Placental epithelial cell (primary cell): ENCODE results near the gene EPN2. TPM values are rescaled to one million over a fixed set of nuclear protein-coding genes. Genes with fewer than 3 reads are reported as not detected.

ENCODE experiments used
- small RNA-seq: library from RNA; depleted of rRNA; stranded (forward); fragments of <200 nt; gene quantifications from one replicate; pipeline ENCODE3, GENCODE V24; 2012
- total RNA-seq: library from RNA; depleted of rRNA; stranded (reverse); fragments of >200 nt; gene quantifications from 2 replicates; pipeline ENCODE4 v1.2.3, GENCODE V29; 2012

EPN2 gene
- 39.0 and 60.1 TPM in 2 replicates for total RNA-seq

DNA sequence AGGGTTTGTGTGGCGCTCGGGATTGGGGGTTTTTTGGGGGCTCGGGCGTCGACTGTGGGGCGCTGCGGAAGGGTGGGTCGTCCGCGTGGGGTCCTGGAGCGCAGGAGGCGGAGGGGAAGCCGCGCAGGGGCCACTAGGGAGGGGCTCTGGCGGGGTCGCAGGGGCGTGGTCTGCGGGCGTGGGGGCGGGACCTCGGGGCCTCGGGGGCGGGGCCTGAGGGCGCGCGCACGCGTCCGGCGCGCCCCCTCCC lies at the start of gene EPN2:
EPN2 (plus strand) TSS at position 228 of the 250 bp plus-strand sequence. CDS start 45,754 bp downstream, outside the sequence.

DNA sequence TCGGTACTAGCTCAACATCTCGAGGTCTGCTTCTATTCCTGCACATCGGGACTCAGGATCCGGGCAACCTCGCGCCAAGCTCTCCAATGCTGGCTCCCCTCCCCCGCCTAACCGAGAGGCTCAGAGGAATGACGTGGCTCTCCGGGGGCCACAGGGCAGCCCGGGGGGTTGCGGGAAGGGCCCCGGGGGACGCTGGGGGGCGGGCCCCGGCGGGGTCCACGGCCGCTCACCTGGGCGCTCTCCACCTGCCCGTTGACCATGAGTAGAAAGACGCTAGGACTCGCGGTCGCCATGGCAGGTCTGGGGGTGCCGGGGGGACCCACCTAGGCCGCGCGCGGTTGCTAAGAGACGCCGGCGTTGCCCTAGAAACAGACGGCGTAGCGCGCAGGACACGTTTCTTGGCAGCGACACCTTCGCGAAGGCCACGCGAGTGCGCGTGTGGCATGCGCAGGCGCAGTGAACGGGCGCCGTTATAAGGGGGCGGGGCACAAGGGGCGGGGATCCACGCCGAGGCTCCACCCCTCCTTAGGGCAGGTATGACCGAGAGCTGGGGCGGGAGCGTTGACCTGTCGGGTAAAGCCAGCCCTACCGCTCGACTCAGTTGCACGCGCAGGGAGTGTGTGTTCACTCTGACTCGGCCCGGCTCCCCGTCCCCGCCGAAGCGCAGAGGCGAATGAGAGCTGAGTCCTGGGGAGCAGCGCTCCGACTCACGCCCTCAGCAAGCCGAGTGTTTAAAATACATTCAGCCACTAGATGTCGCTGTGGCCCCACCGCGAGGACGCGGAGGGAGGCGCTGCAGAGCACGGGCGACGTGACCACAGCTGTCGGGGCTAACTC lies 125.3 kb downstream of the EPN2 start, which contains the start of gene B9D1:
B9D1 (minus strand) TSS at position 447 of the 837 bp plus-strand sequence; CDS start at position 293, 154 bp downstream.

DNA sequence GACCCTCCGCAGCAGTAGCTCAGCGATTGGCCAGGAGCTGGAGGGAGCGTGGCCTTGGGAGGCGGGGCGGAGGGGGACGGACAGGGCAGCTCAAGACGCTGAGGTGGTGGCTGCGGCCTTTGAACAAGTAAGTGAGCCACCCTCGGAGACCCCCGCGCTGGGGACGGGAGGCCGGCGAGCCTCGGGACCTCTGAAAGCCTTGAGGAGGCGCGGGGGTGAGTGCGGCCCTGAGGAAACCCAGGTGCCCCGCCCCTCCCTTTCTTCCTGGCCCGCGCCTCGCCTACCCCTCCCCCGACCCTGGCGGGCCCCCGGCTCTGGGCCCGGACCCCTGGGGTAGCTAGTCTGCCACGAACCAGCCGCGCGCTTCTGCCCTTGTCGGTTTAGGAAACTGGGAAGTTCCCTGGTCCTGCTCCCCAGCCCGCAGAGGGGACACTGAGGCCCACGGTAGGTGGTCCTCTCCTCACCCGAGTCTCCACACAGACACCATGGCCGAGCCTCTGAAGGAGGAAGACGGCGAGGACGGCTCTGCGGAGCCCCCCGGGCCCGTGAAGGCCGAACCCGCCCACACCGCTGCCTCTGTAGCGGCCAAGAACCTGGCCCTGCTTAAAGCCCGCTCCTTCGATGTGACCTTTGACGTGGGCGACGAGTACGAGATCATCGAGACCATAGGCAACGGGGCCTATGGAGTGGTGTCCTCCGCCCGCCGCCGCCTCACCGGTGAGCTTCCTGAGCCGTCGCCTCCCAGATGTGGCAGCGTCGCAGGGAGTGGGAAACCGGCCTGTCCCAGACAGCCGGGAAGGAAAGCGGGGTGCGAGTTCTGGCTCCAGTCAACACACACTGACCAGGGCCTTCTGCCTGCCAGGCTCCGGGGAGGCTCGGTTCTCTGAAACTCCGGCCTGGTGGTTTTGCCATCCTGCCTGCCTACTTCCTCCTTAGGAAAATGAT lies 141.5 kb downstream of the EPN2 start, which contains the start of gene MAPK7:
MAPK7 (plus strand) TSS at position 83 of the 945 bp plus-strand sequence; CDS start at position 486, 403 bp downstream.

Small RNA genes lying within 50 kb of the gene (small RNA-seq; reads per million reads assigned to genes)
- gene MIR1180 = 1.5 reads per million, percentile 70 among the genes with 10 or more reads in this experiment

Other genes starting within 250 kb of the EPN2 start
- gene FAM83G, start 232.6 kb upstream of the EPN2 start, total RNA-seq = 19.2 and 39.8 TPM in 2 replicates
- gene GRAP, start 190.4 kb upstream of the EPN2 start, total RNA-seq = under 0.01 and 0.65 TPM in 2 replicates
- gene GRAPL, start 109.8 kb upstream of the EPN2 start, total RNA-seq = 0.79 TPM in 1 of 2 replicates, not detected in the other
- gene B9D1, start 125.4 kb downstream of the EPN2 start, total RNA-seq = 23.6 and 42.8 TPM in 2 replicates
- gene MAPK7, start 141.1 kb downstream of the EPN2 start, total RNA-seq = 26.6 and 27.9 TPM in 2 replicates
- 2.1 and 19.2 TPM in 2 replicates for gene MFAP4, start 149.8 kb downstream of the EPN2 start, total RNA-seq
- 0.39 and 0.43 TPM in 2 replicates for gene RNF112, start 173.9 kb downstream of the EPN2 start, total RNA-seq